Erythroblast (primary cell): ENCODE results near the gene CNTNAP3.
"Not testable (repeated sequence)": the region's sequence is repeated elsewhere in the genome, so short reads cannot be mapped to it uniquely, and the experiment has no call there.

Experiments
- DNase-seq, 2 experiments: peaks; one replicate each; lab custom pipeline; 2025; lab: John Stamatoyannopoulos, UW

CNTNAP3 gene

GRCh38 chr9:39067683-39068082 lies 220.3 kb downstream of the CNTNAP3 start:
- DNase-seq = not testable (repeated sequence)

GRCh38 chr9:39062966-39063365 lies 225.0 kb downstream of the CNTNAP3 start:
- DNase-seq = not testable (repeated sequence)

GRCh38 chr9:39054453-39054852 lies 233.5 kb downstream of the CNTNAP3 start:
- not testable (repeated sequence) for DNase-seq

- not testable (repeated sequence) for DNase-seq
These were observed 241.1 kb downstream of the CNTNAP3 start for GRCh38 chr9:39046833-39047232.

GRCh38 chr9:39042352-39042803 lies 245.6 kb downstream of the CNTNAP3 start:
- not testable (repeated sequence) for DNase-seq

- not testable (repeated sequence) for DNase-seq
These were observed 246.2 kb downstream of the CNTNAP3 start for GRCh38 chr9:39041774-39042173.

GRCh38 chr9:39039148-39039547 lies 248.8 kb downstream of the CNTNAP3 start:
- DNase-seq = not testable (repeated sequence)

- not testable (repeated sequence) for DNase-seq
These were observed 249.7 kb downstream of the CNTNAP3 start for GRCh38 chr9:39038221-39038620.

- not testable (repeated sequence) for DNase-seq
These were observed 254.1 kb downstream of the CNTNAP3 start for GRCh38 chr9:39033849-39034248.

GRCh38 chr9:39030204-39031019 lies 257.6 kb downstream of the CNTNAP3 start:
- DNase-seq = not testable (repeated sequence)

- not testable (repeated sequence) for DNase-seq
These were observed 259.1 kb downstream of the CNTNAP3 start for GRCh38 chr9:39028855-39029254.

GRCh38 chr9:39028168-39028567 lies 259.8 kb downstream of the CNTNAP3 start:
- DNase-seq = not testable (repeated sequence)

GRCh38 chr9:39025911-39026588 lies 261.9 kb downstream of the CNTNAP3 start:
- DNase-seq = not testable (repeated sequence)
